DND-41 (cell line): Measurements from ENCODE around the gene TAS2R41.

ENCODE experiments used
- ATAC-seq: fragments of 200-7000 bp; cut with Tn5 transposase; 3 replicates; pipeline ENCODE4 v1.9.1; 2021; ENCODE audit warnings: low read depth; ENCODE audit not compliant: insufficient read depth
- DNase-seq: peaks from one replicate; pipeline ENCODE4 v3.0.0-alpha.2; 2020
- H2AFZ ChIP-seq: 2 replicates; pipeline ENCODE4 v1.6.0; 2012; ENCODE audit warnings: low read depth, low read length
- H3K27ac ChIP-seq: 2 replicates; pipeline ENCODE4 v1.5.1; 2012; ENCODE audit warnings: low read length, inconsistent platforms
- H3K27me3 ChIP-seq: fragments of 200-600 bp; sonication (generic); 2 replicates; pipeline ENCODE4 v1.6.0; 2012; ENCODE audit warnings: low read length, mild to moderate bottlenecking, inconsistent platforms; ENCODE audit not compliant: insufficient read depth, poor library complexity
- H3K36me3 ChIP-seq: 2 replicates; pipeline ENCODE4 v1.5.1; 2012; ENCODE audit warnings: low read length, inconsistent platforms; ENCODE audit not compliant: insufficient read depth
- H3K4me1 ChIP-seq: 2 replicates; pipeline ENCODE4 v1.5.1; 2012; ENCODE audit warnings: mild to moderate bottlenecking, low read length; ENCODE audit not compliant: insufficient read depth
- H3K4me2 ChIP-seq: 2 replicates; pipeline ENCODE4 v1.6.0; 2012; ENCODE audit warnings: mild to moderate bottlenecking, moderate library complexity, low read length, inconsistent platforms; ENCODE audit not compliant: insufficient read depth
- H3K4me3 ChIP-seq, 2 experiments: fragments of 200-600 bp in 1 of 2; shearing (Covaris generic) in 1 of 2; 2 replicates each; pipeline ENCODE4 v1.5.1; 2012 to 2016; ENCODE audit warnings: inconsistent platforms in 2 of 2, low read length in 2 of 2, mild to moderate bottlenecking in 2 of 2, low read depth in 1 of 2, moderate library complexity in 1 of 2
- H3K79me2 ChIP-seq: 2 replicates; pipeline ENCODE4 v1.6.0; 2012; ENCODE audit warnings: low read length, inconsistent platforms; ENCODE audit not compliant: insufficient read depth
- H3K9ac ChIP-seq: 2 replicates; pipeline ENCODE4 v1.6.0; 2012; ENCODE audit warnings: low read depth, mild to moderate bottlenecking, inconsistent platforms, low read length, moderate library complexity
- H3K9me3 ChIP-seq: 2 replicates; pipeline ENCODE4 v1.5.1; 2012; ENCODE audit warnings: low read length, moderate library complexity, mild to moderate bottlenecking, inconsistent platforms; ENCODE audit not compliant: insufficient read depth, severe bottlenecking
- H4K20me1 ChIP-seq: 2 replicates; pipeline ENCODE4 v1.6.0; 2012; ENCODE audit warnings: low read length; ENCODE audit not compliant: insufficient read depth
- CTCF ChIP-seq: IDR thresholded peaks from 2 replicates; pipeline ENCODE4 v1.5.1; 2012; ENCODE audit warnings: borderline replicate concordance, low read length, moderate library complexity, mild to moderate bottlenecking; ENCODE audit not compliant: poor library complexity, severe bottlenecking; ENCODE audit errors: extremely low read depth
- EZH2 ChIP-seq: IDR thresholded peaks from 3 replicates; pipeline ENCODE4 v1.6.1; 2012; ENCODE audit warnings: borderline replicate concordance, low read depth, mild to moderate bottlenecking, moderate library complexity, low read length, inconsistent platforms; ENCODE audit not compliant: severe bottlenecking

TAS2R41 gene

DNA sequence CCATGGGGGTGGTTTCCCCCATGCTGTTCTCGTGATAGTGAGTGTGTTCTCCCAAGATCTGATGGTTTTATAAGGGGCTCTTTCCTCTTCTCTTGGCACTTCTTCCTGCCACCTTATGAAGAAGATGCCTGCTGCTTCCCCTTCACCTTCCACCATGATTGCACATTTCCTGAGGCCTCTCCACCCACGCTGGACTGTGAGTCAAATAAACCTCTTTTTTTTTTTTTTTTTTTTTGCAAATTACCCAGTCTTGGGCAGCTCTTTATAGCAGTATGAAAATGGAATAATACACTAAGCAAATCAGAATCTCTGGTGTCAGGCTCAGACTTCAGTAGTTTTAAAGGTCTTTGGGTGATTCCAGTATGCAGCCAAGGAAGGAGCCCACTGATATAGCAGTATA lies 28.2 kb downstream of the TAS2R41 start:
- ATAC-seq = no peak
- no peak overlapping the region for H3K4me3 ChIP-seq
- H3K79me2 ChIP-seq = no peaks in the 10 kb centered on the region
- no peaks in the 10 kb centered on the region for H3K4me1 ChIP-seq
- H2AFZ ChIP-seq = no peak overlapping the region
- no peak overlapping the region for H3K9ac ChIP-seq
- TF ChIP-seq EZH2 (no peak), CTCF (no peak)
- H3K27me3 ChIP-seq = peaks cover 9% of the 10 kb centered on the region
- no peaks in the 10 kb centered on the region for H4K20me1 ChIP-seq
- H3K9me3 ChIP-seq = no peaks in the 10 kb centered on the region
- no peak overlapping the region for H3K4me2 ChIP-seq
- H3K36me3 ChIP-seq = no peaks in the 10 kb centered on the region
- H3K27ac ChIP-seq = no peak overlapping the region
- no peak for DNase-seq

DNA sequence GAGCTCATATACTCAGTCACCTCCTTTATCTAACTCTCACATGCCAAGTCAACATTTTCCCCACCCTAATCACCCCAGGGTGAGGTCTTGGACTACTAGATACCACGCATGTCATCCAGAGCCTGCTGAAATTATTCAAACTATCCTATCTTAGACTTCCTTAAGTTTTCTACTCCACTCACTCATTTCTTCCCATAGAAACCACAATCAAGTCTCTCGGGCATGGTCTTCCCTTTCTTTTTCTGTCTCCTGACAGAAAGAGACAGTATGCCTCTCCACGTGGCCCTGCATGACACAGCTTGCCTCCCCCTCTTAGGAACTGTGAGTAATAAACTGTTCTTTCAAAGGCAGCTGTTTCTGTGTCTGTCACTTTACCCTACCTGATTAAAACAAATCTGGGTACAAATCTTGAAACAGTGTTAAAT lies 29.4 kb downstream of the TAS2R41 start:
- H3K27ac ChIP-seq = no peak overlapping the region
- no peaks in the 10 kb centered on the region for H3K4me1 ChIP-seq
- H3K79me2 ChIP-seq = no peaks in the 10 kb centered on the region
- H3K4me2 ChIP-seq = no peak overlapping the region
- H3K27me3 ChIP-seq = peaks cover 9% of the 10 kb centered on the region
- no peaks in the 10 kb centered on the region for H4K20me1 ChIP-seq
- no peaks in the 10 kb centered on the region for H3K36me3 ChIP-seq
- no peak overlapping the region for H3K9ac ChIP-seq
- no peak overlapping the region for H3K4me3 ChIP-seq
- DNase-seq (no peak), ATAC-seq (no peak)
- H3K9me3 ChIP-seq = no peaks in the 10 kb centered on the region
- no peak overlapping the region for H2AFZ ChIP-seq
- TF ChIP-seq CTCF (no peak), EZH2 (no peak)

DNA sequence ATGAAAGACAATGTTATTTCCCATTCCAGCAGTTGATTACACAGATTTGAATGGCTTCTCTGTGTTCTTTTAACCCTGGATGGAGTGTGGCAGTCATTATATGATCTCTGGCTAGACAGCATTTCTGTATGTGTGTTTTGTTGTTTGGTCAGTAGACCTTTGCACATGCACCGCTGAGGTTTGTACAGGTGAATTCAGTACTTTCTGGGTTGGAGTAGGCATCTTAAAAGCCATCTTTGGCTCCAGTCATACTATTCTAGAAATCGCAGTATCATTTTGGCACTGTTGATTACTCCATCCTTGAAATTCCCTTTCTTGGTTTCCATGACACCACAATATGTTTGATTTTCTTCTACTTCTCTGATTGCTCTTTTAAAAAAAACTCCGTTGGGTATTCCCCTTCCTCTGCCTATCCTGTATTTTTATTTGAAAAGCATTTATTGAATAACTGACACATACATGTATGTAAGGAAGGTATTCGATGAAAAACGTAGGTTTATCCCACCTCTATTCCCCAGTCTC lies 29.9 kb downstream of the TAS2R41 start:
- TF ChIP-seq EZH2 (no peak), CTCF (no peak)
- ATAC-seq = no peak
- no peak overlapping the region for H2AFZ ChIP-seq
- no peaks in the 10 kb centered on the region for H3K9me3 ChIP-seq
- H3K4me2 ChIP-seq = no peak overlapping the region
- H3K4me3 ChIP-seq = no peak overlapping the region
- H3K9ac ChIP-seq = no peak overlapping the region
- no peaks in the 10 kb centered on the region for H4K20me1 ChIP-seq
- no peaks in the 10 kb centered on the region for H3K4me1 ChIP-seq
- peaks cover 9% of the 10 kb centered on the region for H3K27me3 ChIP-seq
- H3K27ac ChIP-seq = no peak overlapping the region
- H3K36me3 ChIP-seq = no peaks in the 10 kb centered on the region
- no peaks in the 10 kb centered on the region for H3K79me2 ChIP-seq
- no peak for DNase-seq
